KBM-7 (cell line): ENCODE measurements around the gene EPOP.

Experiments
- DNase-seq: peaks from one replicate; pipeline ENCODE4 v3.0.0-alpha.2; 2015
- in situ Hi-C: fragments of 300-500 bp; cut with MboI; formaldehyde crosslinking; loops from 2 replicates; pipeline ENCODE4 v1.14.3; 2020; ENCODE audit warnings: low sequenced_read_pairs, low pct_unique_long_range_greater_than_20kb, mixed read lengths

The EPOP gene

DNA sequence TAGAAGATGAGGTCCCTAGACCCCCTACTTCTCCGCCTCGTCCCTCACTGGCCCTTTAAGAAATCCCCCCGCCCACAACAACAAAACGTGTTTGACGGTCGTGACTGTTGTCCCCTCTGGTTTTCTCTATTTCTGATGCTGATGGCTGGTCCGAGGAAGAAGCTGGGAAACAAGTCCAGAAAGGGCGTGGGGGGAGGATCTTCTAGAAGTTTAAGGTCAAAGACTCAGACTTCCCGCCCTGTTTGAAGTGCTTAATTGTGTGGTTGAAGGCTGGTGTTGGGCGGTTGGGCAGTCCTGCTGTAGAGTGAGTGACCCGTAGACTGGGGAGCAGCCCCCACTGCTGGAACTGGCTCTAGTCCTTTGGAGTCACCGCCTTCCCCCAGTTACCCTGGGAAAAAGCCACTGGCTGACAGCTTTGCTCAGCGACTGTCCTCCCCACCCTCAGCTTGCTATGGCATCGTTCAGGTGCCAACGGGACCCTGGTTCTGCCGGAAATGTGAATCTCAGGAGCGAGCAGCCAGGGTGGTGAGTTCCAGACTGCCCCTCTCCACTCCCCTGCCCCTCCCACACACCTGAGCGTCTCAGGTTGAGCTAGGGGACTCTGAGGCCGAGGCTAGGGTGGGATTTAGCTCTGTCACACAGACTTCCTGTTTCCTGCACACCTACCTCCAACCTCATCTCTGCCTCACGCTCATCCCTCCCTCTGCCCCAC, 31.9 kb upstream of the EPOP start:
- in situ Hi-C loops, result no loop called here
- peak; percentile 36 for DNase-seq

DNA sequence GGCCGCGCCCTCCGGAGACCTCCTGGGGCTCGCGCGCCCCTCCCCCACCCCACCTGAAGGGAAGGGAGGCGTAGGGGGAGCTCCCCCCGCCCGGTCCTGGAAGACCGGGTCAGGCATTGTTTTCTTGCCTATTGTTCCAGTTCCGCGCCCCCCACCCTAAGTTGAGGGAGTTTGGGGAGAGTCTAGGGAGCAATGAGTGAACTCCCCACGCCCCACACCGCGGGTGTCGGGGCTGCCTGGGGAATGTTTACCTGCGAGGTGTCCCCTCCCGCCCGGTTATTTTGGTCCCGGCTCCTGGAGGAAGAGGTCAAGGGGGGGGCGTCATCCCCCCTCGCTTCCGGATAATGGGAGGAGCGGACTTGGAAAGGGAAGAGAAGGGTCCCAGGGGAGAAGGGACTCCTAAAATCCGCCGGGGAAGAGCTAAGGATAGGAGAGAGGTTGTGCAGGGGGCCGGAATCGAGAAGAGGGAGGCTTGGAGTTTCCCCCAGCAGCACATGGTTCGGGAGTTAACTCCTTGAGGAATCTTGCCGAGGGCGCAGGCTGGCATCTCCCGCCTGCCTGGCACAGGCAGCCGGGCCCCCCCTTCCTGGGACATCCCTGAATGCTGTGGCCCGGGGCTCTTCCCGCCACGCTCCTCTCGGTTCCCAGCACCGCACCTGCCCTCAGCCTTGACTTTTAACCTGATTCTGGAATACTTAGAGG, 31.2 kb upstream of the EPOP start:
- DNase-seq, result peak; percentile 50
- in situ Hi-C loops, result no loop called here

DNA sequence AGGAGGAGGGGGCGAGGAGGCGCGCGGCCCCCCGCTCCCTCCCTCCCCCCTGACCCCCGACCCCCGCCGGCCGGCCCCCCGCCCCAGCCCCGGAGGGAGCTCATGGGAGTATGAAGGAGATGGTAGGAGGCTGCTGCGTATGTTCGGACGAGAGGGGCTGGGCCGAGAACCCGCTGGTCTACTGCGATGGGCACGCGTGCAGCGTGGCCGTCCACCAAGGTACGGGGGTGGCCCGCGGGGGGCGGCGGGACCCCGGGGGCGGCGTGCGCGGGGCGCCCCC, 30.7 kb upstream of the EPOP start:
- in situ Hi-C loops, result no loop called here

DNA sequence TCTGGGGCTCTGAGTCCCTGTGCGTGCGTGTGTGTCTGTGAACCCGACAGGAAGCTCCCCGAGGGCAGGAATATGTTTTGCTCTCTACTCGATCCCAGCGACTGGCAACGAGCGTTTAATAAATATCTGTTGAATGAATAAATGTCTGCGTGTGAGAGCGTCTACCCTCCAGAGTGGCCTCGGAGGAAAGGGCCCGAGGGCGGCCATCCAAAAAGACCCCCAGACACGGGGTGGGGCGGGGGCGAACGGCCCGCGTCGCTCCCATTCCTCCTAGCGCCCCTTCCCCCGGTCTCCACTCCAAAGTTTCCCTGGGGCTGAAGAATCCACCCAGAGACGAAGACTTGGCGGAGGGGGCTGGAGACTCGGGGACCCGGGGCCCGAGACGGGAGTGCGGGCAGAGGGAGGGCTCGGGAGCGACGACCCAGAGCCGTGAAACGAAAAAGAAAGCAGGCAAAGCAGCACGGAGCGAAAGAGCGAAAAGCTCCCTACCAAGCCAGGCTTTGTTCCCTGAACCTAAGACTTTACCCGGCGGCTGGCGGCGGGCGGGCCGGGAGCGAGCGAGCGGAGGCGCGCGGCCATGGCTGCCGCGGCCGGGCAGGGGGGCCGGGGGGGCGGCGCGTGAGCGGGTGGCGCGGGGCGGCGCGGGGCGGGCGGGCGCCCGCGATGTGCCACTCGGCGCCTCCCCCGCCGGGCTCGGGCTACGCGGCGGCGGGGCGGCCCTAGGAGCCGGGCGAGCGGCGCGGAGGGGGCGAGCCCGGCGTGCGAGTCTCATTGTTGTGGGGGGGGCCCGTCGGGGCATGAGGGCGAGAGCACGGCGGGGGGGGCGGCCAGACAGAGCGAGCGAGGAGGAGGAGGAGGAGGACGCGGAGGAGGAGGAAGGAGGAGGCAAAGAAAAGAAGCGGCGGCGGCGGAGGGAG, 30.1 kb upstream of the EPOP start, which contains the start of gene MLLT6:
TSS of gene MLLT6 (plus strand) at position 668 of the 917 bp plus-strand sequence. CDS start 360 bp downstream, outside the sequence.
- in situ Hi-C loops, result no loop called here
- DNase-seq, result peak; percentile 68

More for the DNA sequence above, 30.7 kb upstream of the EPOP start:
- DNase-seq, result no peak

DNA sequence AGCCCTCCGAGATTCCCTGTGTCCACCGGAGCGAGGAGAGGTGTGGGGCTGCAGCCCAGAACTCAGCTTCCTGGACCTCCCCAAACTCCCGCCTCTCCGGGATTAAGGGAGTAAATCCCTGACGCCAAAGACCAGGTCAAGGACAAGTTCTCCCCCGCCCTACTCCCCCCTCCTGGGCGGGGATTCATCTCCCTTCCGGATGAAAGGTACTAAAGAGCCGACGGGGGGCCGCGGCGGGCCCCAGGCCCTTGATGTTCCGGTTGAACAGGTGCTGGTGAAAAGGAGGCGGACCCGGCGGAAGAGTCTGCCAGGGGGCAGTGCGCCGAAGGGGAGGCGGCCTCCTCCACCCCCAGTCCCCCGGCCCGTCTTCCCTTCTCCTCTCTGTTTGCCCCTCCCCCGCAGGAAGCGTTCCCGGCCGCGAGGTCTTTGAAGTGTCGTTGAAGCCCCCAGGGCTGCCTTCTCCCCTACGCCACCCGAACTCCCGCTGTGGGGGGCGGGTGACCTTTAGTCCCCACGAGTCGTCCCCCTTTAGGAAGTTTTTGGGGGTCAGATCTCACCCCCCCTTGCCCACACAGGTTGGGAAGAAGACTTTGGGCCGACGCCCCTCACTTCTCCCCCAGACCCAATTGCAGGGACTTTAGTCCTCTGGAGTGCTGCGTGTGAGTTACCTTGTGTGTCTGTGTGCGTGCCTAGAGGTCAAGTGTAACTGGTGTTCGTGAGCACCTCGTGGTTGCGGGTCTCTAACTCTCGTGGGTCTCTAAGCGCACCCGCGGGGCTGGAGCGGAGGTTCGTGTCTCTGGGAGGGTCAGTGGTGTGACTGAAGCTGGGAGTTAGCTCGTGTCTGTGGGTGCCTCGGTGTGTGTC, 29.2 kb upstream of the EPOP start:
- in situ Hi-C loops, result no loop called here
- DNase-seq, result peak; percentile 93

DNA sequence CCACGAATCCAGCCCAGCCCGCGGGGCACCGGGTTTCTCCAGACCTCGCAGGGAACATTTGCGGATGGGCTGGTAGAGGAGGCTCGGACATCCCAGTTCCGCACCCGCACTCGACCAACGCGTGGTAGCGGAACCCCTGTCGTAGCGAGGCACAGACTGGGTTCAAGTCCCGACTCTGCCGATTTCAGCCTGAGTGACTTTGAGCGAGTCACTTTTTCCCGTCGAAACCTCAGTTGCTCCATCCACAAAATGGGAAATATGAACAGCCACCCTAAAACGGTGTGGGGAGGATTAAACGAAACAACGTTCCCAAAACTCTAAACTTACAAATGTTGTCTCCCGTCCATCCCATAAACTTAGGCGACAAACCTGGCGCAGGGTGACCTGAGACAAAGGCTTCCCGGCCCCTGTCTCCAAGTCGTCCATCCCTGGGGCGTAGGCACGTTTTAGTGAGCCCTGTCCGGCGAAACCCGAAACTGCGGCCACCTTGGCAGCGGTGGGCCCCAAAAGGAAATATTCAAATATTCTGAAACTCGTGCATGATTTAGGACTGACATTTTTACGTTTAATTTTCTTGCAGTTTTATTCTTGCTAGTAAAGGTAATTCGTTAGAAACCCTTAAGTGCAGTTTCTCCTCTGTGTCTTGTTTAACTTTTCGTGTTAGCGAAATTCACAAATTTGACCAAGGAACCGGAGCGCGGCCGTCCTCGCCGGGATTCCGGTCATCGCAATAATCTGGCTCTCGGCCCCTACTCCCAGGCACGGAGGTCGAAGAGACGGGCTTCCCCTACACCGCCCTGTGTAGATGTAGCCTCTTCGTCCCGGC, 28.4 kb upstream of the EPOP start:
- DNase-seq, result no peak
- in situ Hi-C loops, result no loop called here

DNA sequence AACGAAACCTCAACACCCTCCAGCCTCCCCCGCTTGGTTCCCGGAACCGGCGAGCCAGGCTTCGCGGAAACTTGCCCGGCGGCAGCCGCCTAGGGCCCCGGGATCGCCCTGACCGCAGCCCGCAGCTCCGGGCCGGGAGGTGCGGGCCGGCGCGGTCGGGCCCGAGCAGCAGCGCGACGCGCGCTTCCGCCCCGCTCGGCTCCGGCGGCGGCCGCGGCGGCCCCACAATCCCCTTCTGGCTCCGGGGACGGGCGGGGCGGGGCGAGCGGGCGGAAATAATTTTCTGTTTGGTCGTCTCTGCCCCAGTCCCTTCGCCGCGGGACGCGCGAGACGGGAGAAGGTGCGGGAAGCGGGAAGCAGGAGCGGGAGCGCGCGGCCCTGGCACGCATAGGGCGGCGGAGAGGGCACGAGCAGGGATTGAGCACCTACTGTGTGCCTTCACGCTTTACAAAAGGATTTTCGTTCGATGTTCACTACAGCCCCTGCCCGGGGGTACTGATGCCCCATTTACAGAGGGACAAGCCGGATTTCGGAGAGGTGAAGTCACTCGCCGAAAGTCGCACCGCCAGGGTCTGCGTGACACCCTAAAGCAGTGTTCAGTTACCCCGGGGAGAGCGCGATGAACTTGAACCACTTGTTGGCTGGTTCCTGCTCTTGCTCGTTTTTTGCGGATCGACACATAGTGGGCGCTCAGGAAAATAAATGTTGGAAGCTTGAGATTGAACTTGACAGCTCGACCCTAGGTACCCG, 27.6 kb upstream of the EPOP start:
- in situ Hi-C loops, result no loop called here
- DNase-seq, result peak; percentile 87

DNA sequence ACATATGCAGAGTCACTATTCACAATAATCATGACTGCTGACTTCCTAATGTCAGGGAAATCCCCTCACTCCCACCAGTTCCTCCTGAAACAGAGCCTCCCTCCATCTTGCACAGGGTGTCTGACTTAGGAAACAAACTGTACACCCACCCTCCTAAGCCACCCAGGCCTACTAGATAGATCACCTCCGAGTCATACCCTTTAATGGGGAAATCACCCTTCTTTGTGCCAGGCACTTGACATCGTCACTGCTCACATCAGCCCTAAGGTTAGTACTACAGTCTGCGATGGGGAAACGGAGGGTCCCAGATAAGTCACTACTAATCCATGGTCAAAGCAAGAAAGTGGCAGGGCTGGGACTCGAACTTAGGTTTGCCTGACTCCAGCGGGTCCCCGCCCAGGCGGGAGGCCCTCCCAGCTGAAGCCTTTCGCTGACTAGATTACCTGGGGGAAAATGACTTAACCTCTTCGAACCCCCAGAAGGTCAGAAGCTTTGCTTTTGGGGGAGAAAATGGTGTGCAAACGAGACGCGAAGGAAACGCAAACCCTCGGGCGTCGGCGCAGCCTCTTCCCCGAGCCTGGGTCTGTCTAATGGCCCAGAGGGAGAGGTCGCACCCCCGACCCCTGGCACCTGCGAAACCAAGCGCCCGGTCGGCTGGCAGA, 26.9 kb upstream of the EPOP start:
- DNase-seq, result peak; percentile 73
- in situ Hi-C loops, result no loop called here

DNA sequence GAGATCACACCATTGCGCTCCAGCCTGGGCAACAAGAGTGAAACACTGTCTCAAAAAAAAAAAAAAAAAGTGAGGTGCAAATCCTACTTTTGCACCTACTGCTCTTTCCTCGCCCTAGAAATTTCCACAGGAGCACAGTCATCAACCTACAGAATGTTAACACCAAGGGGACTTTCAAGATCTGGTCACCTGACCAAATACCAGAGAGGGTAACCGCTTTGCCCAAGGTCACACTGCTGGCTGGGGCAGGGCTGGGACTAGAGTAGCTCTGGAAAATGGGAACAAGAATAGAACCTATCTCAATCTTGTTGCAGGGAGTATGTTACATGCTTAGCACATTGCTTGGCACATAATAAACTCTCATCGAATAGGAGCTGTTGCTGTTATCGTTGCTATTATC, 24.0 kb upstream of the EPOP start:
- DNase-seq, result no peak
- in situ Hi-C loops, result no loop called here

DNA sequence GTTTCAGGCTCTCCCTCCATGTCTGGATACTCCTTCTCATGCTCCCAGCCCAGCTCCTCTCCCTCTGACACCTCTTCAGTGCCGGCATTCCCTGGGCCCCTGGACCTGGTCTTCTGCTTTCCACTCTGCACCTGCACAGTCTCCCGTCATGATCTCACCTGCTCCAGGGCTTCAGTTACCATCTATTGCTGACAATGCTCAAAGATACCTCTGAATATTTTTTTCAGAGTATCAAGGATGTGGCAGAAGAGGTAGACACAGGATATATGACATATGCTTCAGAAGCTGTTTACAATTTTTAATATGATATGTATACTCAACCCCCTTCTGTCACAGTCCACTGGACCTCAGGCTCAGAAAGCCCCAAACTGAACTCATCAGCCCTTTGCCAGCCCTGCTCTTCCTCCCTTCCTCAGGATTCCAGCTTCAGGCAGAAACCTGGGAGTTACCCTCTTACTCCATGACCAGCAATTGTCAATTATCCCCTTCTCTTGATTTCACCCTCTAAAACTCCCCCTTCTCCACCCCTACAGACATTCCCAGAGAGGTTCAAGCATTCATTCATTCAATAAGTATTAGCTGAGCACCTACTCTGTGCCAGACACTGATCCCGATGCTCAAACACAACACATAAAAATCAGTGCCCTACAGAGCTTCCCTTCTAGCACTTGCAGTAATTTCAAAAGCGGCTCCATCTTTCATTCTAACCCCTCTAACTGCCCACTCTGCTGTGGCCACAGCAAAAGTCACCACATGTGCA, 22.5 kb upstream of the EPOP start:
- no peak for DNase-seq
- in situ Hi-C loops, result no loop called here

DNA sequence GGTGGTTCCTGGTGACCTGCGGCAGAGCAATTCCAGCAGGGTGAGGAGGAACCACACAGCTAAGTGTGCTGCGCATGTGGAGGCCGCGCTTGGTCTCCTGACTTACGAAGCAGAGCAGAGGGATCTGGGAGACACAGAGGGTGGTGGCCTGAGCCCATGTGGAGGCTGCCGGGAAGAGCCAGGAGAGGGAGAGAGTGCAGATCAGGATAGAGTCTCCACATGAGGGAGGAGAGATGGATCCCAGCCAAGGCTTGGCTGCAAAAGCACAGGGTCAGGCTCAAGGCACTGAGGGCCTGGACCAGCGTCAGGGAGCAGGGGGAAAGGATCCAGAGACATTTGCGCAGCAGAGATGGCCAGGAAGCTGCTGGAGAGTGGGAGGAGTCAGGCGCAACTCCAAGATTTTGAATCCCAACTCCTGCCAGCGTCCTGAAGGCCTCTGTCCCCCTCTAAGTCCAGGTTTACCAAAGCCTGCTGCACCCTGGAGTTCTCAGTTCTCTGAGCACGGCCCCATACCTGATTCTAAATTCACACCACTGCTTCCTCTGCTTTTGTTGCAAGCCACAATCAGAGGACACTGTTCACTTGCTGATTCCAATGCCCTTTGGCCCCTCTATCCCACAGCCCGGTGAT, 19.1 kb upstream of the EPOP start:
- no peak for DNase-seq
- in situ Hi-C loops, result no loop called here

DNA sequence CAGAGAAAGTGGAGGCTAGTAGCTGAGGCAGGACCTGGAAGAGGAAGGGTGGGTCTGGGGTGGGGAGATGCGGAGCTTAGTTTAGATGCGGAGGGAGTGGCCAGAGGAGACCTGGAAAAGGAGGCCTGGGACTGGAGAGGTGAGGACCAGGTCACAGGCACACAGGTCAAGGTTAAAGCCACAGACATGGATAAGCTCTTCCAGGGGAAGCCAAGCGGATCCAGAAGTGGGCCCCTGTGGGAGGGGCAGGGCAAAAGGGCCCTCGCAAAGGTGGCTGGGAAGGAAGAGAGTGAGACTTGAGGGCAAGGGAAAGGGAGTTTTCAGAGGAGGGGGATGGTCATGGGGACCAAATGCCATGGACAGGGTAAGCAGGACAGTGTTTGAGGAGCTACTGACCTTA, 16.4 kb upstream of the EPOP start:
- no peak for DNase-seq
- in situ Hi-C loops, result no loop called here

DNA sequence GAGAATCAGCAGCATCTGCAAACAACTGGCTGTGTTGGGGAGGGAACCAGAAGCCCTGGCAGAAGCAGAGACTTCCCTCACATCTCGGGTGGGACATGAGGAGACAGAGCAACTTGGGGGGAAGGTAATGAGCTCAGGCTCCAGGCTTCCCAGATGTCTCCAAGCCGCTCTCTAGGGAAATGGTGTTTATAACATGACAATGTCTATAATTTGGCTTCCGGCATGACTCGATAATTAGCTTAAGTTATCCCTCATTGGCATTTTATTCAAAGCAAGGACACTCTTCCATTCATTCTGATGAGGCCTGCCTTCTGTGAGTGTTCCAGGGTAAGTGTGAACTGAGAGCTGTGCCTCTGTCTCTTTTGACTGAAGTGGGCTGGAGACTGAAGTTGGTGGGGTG, 15.6 kb upstream of the EPOP start:
- in situ Hi-C loops, result no loop called here
- DNase-seq, result no peak

DNA sequence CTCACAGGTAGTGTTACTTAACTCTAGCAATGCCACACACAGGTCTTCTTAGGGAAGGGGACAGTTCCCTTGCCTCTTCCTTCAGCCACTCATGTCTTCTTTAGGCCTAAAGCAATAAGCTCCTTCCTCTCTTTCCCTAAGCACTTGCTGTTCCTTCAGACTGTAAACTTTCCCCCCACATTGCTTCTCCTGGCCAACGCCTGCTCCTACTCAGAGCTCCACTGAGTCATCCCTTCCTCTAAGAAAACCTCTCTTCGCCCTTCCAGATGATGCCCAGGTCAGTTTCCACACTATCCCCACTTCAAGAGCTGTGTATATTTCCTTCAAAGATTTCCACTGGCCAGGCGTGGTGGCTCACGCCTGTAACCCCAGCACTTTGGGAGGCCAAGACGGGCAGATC, 12.5 kb upstream of the EPOP start:
- DNase-seq, result no peak
- in situ Hi-C loops, result no loop called here

DNA sequence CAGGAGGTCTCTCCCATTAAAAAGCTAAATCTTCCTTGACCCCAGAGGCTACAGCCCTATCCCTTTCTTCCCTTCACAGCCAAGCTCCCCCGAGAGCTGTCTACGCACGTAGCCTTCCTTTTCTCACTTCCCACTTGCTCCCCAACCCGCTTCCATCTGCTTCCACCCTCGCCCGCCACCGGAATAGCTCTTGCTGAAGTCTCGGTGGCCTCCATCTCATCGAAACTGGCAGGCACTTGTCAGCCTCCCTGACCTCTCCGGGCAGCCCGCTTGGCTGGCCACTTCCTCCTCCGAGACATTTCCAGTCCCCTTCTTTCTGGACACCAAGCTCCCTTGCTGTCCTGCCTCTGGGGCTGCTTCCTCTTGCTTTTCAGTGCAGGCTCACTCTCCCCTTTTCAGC, 10.7 kb upstream of the EPOP start:
- no peak for DNase-seq
- in situ Hi-C loops, result no loop called here

DNA sequence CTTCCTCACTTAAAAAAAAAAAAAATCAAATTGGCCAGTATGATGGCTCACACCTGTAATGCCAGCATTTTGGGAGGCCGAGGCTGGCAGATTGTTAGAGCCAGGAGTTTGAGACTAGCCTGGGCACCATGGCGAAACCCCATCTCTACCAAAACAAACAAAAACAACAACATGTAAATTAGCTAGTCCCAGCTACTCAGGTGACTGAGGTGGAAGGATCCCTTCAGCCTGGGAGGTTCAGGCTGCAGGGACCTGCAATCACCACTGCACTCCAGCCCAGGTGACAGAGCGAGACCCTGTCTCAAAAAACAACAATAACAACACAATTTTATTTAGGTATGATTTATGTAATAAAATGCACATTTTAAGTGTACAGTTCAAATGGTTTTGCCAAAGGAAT, 6.3 kb upstream of the EPOP start:
- in situ Hi-C loops, result no loop called here
- no peak for DNase-seq
